HS-5 (cell line): ENCODE data around the gene SSPN.

Experiments used
- DNase-seq: peaks from one replicate; pipeline ENCODE4 v3.0.0-alpha.2; 2012; ENCODE audit warnings: low read depth

The SSPN gene

DNA sequence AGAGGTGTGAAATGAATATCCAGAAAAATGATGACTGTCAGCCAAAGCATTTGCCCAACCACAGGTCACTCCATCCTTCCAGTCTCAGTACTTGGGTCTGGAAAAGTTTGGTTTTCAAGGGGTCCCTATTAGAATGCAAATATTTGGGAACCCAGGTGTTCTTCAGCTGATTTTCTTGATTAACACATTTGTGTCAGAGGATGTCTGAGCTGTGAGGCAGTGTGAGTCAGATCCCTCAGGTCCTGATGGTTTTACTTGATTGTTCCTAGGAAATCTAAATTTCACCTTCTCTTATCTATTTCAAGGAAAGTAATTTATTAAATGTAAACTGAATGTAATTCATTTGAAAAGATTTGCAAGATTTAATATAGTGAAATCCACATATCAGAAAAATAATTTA is 71.5 kb downstream of the SSPN start:
- DNase-seq: no peak

DNA sequence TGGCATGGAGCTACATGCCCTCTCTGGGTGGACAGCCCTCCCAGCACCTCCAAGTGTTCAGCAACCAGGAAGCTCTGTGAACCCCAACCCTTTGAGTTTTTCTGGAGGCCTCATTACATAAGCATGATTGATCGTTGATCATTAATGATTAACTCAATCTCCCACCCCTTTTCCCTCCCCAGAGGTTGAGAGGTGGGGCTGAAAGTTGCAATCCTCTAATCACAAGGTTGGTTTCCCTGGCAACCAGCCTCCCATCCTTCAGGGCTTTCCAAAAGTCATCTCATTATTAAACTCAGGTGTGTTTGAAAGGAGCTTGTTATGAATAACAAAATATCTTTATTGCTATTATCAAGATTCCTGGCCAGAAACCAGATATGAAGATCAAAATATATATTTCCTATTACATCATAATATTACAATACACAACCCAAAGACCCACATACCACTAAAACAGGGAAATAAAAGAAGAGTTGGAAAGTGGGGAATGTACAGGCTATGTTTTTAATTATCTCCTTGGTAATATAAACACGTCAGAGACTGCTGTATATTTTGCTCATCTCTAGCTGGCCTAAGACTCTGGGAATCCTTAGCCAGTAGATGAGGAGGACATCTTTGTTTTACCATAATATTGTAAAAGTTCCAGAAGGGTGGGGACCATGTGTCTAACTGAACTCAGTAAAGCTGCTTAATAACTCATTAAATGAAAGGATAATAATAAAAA is 73.6 kb downstream of the SSPN start:
- DNase-seq: no peak

DNA sequence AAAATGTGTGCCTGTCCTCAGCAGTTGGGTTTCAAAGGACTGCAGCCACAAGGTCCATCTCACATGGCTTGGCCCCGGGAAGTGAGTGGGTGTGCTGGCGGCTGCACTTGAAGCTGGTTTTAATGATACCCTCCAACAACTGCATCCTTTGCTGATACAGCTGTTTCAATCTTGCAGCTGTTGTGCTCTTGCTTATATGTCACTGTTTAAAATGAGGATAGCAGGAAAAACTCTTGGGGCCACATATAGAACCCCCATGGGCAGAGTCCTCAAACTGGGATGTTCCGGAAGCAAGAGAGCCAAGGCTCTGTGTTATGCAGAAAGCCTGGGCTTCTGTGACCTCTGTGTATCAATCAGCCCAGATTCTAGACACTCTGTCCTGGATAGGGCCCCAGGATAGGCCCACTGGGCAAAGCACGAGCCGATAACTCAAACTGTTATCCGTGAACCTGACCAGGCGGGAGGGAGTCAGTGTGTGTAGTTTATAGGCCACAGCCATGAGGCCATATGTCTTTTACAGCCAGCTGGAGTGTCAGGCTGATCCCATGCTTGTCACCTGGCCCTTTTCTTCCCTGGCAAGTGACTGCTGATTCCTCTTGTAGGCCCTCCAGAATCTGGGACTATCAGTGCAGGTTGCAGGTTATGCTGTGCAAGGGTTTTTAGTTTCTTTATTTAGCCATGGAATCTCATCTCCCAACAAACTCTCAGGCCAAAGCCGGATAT is 74.3 kb downstream of the SSPN start:
- no peak for DNase-seq

DNA sequence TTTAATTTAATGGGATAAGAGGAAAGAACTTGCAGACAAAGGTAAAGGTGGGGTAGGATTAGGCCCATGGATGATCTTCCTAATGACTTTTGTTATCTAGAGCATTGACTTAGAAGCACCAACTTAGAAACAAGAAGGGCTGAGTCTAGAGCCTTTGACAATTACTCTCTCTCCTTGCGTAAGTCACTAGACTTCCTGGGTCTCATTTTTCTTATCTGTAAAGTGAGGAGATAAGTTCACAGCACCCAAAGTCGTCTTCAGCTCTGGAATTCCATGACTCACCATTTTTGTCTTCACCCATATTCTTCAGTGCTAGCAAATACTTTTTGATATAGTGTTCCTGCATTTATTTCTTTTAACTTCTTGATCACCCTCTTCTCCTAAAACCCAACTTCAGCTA is 75.7 kb downstream of the SSPN start:
- DNase-seq: no peak

DNA sequence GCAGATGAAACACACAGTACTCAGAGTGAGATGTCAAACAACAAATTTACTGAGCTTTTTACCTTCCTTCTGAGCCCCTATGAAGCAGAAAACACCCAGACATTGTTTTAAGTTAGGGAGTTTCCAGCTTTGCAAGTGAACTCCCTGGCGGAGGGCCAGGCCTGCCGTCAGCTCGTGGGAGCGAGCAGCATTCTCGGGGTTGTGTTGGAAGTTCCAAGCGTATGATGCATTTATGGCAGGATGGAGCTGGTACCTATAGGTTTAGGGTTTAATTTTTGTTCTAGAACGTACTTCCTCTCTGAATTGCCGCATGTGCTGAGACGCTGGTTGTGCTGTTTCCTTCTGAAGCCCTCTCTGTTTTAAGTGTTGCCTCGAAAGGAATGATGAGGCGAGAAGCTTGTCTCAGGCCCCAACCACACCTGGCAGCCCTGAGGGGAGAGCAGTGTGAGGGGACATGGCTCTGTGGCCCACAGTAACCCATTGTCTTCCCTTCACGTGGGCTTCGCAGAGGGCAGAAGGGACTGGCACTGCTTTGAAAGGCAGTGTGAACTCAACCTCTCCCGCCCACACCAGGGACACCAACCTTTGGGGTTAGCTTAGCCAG is 76.6 kb downstream of the SSPN start:
- peak; percentile 47 for DNase-seq

DNA sequence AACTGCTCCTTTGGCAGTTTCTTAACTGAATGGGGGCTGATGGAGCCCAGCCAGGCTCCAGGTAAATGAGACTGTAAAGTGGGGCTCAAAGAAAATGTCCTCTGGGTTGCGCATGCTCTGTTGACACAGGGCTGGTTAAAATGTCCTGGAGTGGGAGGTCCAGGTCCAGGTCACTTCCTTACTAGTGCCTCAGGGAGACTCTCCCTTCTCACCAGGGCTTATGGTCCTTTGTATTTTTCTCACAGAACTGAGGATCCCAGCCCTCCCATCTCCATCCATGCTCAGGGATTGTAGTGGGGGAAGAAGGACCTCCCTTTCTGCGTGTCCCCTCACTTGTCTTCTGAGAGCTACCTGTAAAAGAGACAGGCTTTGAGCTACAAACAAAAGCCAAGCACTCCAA is 77.5 kb downstream of the SSPN start:
- no peak for DNase-seq

DNA sequence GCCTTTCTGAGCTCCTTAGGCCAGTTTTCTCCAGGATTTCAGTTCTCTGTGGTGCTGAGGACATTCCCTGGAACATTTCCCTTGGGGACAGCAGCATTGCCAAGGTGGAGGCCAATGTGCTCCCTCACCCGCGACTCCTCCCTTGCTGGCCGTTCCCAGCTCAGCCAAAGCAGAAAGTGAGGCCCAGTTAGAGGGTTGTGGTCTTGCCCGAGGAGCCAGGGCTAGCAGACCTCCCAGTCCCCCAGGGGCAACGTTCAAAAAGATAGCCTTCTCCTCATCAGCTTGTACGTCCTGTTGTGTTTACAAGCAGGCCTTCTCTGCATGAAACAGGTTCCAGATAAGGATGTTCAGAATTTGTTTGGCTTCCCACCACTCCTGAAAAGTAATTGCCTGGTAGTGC is 78.4 kb downstream of the SSPN start:
- no peak for DNase-seq

DNA sequence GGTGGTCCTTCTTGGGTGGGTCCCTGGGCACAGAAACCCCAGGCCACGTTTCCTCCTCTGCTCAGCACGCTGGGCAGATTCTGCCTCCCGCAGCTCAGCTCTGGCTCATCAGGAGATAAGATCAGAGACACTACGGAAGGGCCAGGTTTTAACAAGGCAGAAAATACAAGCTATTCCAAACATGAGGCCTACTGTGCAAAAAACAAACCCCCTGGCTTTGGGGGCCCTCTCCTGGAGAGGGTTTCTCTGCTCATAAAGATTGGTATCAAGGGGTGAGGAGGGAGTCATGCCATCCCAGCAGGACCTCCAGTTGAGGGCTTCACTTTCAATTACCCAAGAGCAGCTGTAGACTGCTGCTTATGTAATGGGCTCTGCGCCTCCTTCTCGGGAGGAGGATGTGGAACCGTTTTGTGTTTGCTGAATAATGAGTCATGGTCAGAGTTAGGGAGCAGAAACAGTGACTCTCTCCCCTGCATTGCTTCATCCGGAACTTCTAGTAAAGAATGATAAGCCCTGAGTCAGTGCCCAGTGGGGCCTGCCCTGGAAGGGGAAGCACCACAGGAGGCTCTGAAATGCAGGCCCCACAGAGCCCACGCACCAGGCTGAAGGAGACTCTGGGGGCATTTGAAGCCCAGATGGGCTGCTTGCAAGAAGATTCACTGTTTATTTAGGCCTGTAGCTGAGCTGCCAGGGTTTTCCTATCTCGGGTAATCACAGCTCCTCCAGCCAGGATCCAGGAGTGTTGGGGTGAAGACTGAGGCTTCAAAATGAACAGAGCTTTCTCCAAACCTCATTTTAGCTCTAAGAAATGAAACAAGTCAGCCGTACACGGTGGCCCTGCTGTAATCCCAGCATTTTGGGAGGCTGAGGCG is 79.3 kb downstream of the SSPN start:
- DNase-seq: peak; percentile 98

DNA sequence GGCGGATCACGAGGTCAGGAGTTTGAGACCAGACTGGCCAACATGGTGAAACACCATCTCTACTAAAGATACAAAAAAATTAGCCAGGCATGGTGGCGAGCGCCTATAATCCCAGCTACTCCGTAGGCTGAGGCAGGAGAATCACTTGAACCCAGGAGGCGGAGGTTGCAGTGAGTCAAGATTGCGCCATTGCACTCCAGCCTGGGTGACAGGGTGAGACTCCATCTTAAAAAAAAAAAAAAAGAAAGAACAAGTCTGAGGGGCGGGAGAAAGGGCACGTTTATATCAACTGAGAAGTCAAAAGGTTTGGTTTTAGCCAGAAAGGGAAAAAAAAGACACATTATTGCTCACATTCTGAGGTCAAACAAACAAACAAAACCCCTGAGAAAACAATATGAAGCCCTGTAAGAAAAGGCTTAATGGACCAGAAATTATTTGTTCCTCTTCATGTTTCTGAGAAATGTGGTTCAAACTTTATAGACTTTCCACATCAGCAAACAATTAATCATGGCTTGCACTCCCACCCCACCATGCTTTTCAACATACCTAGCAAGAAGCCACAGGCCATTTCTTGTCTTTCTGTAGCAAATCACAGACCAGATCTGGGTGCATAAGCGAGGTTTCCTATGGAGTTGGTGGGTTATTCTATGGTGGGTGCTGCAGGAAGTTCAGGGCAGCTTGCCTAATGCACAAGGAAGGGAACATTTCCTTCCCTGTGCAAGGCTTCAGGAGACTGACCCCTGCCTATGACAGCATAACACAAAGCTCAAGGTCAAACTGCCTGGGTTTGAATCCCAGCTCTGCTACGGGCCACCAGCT is 80.1 kb downstream of the SSPN start:
- DNase-seq: no peak

DNA sequence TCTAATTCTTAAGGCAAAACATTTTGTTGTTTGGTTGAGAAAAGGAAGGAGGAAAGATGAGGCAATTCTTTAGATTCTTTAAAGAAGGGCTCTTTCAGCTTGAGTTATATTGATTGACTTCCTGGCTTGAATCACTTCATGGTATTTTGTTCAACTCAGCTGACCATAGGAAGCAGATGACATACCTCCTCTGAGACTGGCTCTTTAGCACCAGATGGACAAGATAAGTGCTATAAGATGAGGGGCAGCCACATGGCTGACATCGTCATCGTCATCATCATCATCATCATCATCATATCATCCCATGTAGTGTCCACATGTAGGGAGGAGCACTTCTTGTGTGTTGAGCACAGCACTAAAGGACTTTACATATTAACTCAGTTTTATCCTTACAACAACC is 81.3 kb downstream of the SSPN start:
- no peak for DNase-seq

DNA sequence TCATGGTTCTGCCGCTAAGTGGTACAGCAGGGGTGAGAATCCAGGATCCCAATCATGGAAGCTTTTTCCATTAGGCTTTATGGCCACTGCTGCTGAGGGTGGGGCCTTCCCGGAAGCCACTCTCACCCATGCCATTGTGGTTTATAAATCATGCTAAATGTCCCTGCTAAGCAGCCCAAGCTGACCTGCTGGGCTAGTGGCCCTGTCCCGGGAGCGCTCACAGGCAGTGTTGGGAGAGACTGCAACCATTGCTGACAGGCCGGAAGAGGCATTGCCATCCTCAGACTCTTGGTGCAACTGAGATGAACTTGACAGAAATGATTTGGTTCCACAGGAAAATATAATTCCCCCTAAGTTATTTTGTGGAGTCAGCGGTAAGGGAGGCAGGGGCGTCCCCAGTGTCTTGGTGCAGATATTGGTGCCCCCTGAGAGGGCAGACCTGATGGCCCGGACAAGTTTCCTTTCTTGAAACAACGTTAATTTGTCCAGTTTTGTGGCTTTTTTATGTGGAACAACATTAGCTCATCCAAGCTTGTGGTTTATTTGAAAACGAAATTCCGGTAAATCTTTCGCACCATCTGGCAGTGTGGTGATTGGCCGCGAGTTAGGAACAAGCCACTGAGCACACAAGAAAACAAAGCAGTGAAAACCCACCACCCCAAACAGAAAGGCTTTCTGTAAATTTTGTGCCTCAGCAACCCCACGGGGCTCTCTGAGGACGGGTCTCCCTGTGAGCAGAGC is 82.3 kb downstream of the SSPN start:
- no peak for DNase-seq

DNA sequence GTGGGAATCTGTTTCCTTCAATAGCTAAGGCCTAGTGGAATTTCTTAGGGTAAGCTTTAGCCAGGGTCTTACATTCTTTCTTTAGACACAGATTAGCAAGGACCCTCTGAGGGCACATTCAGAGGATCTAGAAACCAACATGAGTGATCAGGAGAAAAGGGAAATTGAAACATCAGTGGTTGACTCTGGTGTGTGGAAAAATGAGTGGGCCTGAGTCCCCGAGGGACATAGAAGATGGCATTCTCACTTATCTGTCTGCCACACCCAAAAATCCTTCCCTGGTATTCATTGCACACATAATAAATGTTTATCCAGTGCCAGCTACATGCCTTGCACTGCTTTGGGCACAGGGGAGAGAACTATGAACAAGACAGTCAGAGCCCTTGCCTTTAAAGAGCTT is 82.9 kb downstream of the SSPN start:
- DNase-seq: no peak

DNA sequence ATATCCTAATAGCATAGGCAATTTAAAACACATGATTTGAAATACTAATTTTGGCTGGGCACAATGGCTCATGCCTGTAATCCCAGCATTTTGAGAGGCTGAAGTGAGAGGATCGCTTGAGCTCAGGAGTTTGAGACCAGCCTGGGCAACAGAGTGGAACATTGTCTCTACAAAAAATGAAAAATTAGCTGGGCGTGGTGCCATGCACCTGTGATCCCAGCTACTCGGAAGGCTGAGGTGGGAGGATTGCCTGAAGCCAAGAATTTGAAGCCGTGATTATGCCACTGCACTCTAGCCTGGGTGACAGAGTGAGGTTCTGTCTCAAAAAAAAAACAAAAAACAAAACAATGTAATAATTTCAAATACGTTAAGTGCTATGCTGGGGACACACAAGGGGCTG is 83.3 kb downstream of the SSPN start:
- no peak for DNase-seq

DNA sequence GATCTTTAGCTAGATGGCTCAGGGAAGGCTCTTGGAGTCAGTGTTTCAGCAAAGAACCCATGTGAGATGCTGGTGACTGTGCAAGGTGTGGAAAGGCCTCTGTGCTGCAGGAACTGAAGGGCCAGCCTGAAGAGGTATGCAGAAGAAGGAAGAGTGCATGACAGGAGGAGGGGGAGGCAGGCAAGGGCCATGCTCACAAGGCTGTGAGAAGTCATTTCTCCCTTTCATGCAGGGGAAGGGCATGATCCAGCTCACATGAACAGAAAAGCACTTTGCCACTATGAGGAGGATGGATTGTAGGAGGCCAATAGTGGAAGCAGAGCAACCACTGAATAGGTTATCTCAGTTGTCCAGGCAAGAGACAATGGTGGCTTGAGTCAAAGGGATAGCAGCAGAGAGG is 83.7 kb downstream of the SSPN start:
- DNase-seq: no peak

DNA sequence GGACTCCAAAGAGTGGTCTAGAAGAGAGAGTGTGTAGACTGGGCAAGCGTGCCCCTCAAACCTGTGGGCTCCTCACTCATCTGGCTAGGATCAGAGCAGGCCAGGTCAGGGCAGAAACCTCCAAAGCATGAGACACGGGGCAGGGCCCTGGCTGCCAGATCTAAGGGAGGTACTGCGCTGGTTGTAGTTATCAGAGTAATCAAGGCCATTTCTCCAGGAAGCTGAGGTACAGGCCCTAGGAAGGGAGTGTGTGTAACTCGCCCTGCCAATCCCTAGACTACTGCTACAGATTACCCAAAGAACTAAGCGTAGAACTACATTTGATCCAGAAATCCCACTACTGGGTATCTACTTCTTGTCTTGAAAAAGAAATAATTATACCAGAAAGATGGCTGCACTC is 84.5 kb downstream of the SSPN start:
- DNase-seq: no peak

DNA sequence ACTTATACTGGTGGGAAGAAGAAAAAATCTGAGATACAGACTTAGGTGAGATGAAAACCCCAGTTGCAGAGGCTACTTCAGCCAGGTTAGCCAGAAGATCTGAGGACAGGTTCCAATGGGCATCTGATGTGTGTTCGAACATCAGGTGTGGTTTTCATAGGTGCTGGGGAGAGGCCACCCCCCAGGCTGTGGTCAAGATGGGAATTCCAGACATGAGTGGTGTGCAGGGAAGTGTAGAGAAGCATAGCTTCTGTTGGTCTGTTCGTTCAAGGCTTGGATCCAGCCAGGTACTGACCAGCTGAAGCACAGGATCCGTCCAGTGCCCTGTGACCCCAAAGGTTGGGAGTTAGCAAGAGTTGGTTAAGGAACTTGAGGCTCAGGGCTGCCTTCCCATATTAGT is 85.5 kb downstream of the SSPN start:
- no peak for DNase-seq

DNA sequence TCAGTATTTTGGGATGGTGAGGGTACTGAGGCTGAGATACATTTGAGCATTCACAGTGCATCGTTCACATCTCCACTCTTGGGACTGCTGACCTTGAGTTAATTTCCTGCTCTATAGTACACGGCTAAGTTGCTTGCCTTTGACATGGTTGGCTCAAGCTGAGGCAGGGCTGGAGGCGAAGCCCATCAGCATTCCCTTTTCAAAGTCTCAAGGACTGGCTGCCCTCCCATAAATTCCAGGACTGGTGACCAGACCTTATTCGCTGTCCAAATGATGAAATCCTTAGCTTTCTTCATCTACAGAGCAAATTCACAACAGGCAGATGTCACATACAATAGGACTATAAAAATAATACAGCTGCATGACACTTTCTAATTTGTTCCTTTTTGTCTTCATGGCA is 85.9 kb downstream of the SSPN start:
- no peak for DNase-seq

DNA sequence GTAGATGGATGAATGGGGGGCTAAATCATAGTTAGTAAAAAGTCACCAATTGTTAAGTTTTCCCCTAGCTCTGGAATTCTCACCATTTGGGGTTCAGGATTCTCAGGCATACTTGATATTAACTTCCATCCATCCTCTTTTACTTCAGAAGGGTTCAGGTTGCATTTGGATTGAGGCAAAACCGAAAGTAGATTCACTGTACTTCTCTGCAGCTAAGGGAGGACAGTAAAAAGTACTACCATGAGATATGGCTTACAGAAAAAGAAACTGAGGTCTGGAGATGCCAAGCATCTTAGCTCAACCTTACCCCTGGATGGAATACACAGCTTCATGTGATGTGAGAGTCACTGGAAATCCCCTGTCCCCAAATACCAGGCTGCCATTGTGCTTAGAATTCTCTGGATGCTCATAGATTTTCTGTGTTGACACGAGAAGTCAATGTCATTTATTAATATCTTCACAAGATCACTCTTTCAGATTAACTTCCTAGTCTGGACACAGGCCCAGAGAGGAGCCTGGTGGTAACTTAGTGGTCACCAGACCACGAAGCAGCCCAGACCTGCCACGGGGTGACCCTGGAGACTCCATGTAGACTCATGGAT is 87.1 kb downstream of the SSPN start:
- no peak for DNase-seq

DNA sequence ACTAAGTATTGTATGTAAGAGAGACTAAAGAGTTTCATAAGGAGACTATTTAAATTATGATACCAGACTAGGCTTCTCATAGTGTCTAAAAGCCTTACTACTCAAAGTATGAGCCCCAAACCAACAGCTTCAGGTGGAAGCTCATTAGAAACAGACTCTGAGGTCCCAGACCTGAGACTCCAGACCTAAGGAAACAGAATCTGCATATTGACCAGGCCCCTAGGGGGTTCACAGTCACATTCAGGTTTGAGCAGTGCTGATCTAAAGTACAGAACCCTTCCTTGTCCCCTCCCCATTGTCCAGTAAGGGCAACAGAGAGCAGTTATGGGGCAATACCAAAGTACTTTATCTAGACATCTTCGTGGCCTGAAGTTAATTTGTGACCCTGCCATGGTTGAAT is 87.7 kb downstream of the SSPN start:
- DNase-seq: no peak

DNA sequence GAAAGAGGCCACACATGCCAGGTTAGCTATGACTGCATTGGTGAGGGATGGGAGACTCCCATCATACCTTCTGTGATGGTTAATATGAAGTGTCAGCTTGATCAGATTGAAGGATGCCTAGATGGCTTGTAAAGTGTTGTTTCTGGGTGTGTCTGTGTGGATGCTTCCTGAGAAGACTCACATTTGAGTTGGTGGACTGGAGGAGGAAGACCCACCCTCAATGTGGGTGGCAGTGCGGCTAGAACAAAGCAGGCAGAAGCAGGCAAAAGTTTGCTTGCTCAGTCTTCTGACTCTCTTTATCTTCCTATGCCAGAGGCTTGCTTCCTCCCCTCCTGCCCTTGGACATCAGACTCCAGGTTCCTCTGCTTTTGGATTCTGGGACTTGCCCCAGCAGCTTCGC is 88.2 kb downstream of the SSPN start:
- no peak for DNase-seq

DNA sequence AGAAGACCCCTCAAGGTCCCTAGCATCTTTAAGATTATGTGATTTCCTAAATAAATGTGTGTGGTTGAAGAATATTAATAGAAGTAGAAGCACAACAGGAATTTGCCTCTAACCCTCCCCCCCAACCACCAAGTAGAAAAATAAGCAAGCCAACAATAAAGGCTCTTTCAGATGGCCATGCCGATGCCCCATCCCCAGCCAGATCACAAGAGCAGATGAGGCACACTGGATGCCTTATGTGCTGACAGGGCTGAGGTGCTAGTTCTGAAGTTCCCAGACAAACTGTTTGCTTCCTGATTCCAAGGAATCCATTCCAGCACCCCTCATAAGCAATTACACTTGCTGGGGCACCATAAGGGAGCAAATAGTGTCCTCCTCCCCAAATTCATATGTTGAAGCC is 90.0 kb downstream of the SSPN start:
- DNase-seq: no peak
